Esophagus squamous epithelium (tissue), 5 donors: ENCODE results near the gene SLC24A3. TPM values are rescaled to one million over a fixed set of nuclear protein-coding genes. Genes with fewer than 3 reads are reported as not detected.
A peak's percentile ranks its signal among the peaks of the same experiment; 100 is the strongest.

Experiments
- DNase-seq: peaks from one replicate; lab custom pipeline; 2025; lab: John Stamatoyannopoulos, UW
- H3K27ac ChIP-seq, 4 donors: fragments of 200-600 bp; sonication (generic); one replicate each; pipeline ENCODE4 v1.5.1; 2016 to 2019; ENCODE audit warnings: mild to moderate bottlenecking in 1 of 4
- H3K27me3 ChIP-seq, 4 donors: fragments of 200-600 bp; sonication (generic); 1 replicate in 3 of 4; 2 replicates in 1 of 4; pipeline versions ENCODE4 v1.5.1 to v1.6.0; 2017 to 2021; ENCODE audit warnings: antibody characterized with exemption in 1 of 4
- H3K36me3 ChIP-seq, 3 donors: fragments of 200-600 bp; sonication (generic); one replicate each; pipeline ENCODE4 v1.5.1; 2016 to 2019
- H3K4me1 ChIP-seq, 3 donors: fragments of 200-600 bp; sonication (generic); one replicate each; pipeline ENCODE4 v1.5.1; 2017 to 2019
- H3K4me3 ChIP-seq, 4 donors: fragments of 200-600 bp; sonication (generic); 1 replicate in 3 of 4; 2 replicates in 1 of 4; pipeline ENCODE4 v1.5.1; 2016 to 2019; ENCODE audit warnings: mild to moderate bottlenecking in 2 of 4, moderate library complexity in 1 of 4
- H3K9me3 ChIP-seq, 3 donors: fragments of 200-600 bp; sonication (generic); one replicate each; pipeline ENCODE4 v1.5.1; 2016 to 2019
- POLR2A ChIP-seq, 4 donors: fragments of 450-650 bp; IDR thresholded peaks; one replicate each; pipeline ENCODE4 v1.6.1; 2017; ENCODE audit warnings: antibody characterized with exemption in 4 of 4, mild to moderate bottlenecking in 4 of 4, moderate library complexity in 3 of 4
- WGBS, 2 donors: methylation state at CpG; one replicate each; pipeline ENCODE4 v1.1.5; 2018; 5-methylcytosine and 5-hydroxymethylcytosine counted together
- intact Hi-C: fragments of 100-400 bp; cut with DNase I; formaldehyde crosslinking; loops from one replicate; pipeline ENCODE4 v1.15.0; 2022
- total RNA-seq, 4 donors: library from RNA; depleted of rRNA; stranded (reverse); fragments of >200 nt; gene quantifications; one replicate each; pipeline ENCODE4 v1.1.0, GENCODE V29; 2016
- TF ChIP-seq, protein P1 (sequence below), 6 experiments: fragments of 450-650 bp in 4 of 6; fragments of 200-600 bp in 2 of 6; sonication (generic) in 2 of 6; IDR thresholded peaks; one replicate each; pipeline ENCODE4 v1.5.1; 2016 to 2019; ENCODE audit warnings: antibody characterized with exemption in 6 of 6, mild to moderate bottlenecking in 4 of 6, moderate library complexity in 4 of 6
- donor health status: DM: yes; HTN: yes; CAD: no.

Gene SLC24A3
- total RNA-seq, 4 donors from 2014 or later: 3.0 to 8.2 (median 6.1) TPM

- no peak for DNase-seq
- no peaks in the 10 kb centered on the region for H3K27me3 ChIP-seq
- no peak for TF ChIP-seq POLR2A (IDR thresholded peaks at IDR 0.05)
- TF ChIP-seq, protein P1, sequence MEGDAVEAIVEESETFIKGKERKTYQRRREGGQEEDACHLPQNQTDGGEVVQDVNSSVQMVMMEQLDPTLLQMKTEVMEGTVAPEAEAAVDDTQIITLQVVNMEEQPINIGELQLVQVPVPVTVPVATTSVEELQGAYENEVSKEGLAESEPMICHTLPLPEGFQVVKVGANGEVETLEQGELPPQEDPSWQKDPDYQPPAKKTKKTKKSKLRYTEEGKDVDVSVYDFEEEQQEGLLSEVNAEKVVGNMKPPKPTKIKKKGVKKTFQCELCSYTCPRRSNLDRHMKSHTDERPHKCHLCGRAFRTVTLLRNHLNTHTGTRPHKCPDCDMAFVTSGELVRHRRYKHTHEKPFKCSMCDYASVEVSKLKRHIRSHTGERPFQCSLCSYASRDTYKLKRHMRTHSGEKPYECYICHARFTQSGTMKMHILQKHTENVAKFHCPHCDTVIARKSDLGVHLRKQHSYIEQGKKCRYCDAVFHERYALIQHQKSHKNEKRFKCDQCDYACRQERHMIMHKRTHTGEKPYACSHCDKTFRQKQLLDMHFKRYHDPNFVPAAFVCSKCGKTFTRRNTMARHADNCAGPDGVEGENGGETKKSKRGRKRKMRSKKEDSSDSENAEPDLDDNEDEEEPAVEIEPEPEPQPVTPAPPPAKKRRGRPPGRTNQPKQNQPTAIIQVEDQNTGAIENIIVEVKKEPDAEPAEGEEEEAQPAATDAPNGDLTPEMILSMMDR (IDR thresholded peaks at IDR 0.05): no peak
- peaks cover 0 to 34% (median 11%) of the 10 kb centered on the region in 3 donors for H3K4me1 ChIP-seq
- H3K27ac ChIP-seq: no peak overlapping the region
- 62 to 67% methylated on average over 1 to 5 of the region's 6 CpGs for WGBS, 2 donors
- intact Hi-C loops: no loop called here
- no peak overlapping the region for H3K4me3 ChIP-seq
- H3K36me3 ChIP-seq: peaks cover 0 to 16% (median 0%) of the 10 kb centered on the region in 3 donors
- no peaks in the 10 kb centered on the region for H3K9me3 ChIP-seq
These were observed 71.1 kb downstream of the SLC24A3 start for GRCh38 chr20:19283490-19284025.

GRCh38 chr20:19284400-19285178 is 72.1 kb downstream of the SLC24A3 start:
- no peak for DNase-seq
- intact Hi-C loops: no loop called here
- TF ChIP-seq, protein P1 (IDR thresholded peaks at IDR 0.05): no peak
- no peak for TF ChIP-seq POLR2A (IDR thresholded peaks at IDR 0.05)
- H3K27ac ChIP-seq: peak overlapping the region in 3 of 4 donors; percentile 9 to 21 (median 13)
- no peak overlapping the region for H3K4me3 ChIP-seq
- no peaks in the 10 kb centered on the region for H3K9me3 ChIP-seq
- H3K4me1 ChIP-seq: peaks cover 0 to 44% (median 21%) of the 10 kb centered on the region in 3 donors
- WGBS, 2 donors: 48 to 66% methylated on average over 3 of the region's 3 CpGs
- peaks cover 0 to 16% (median 0%) of the 10 kb centered on the region in 3 donors for H3K36me3 ChIP-seq
- no peaks in the 10 kb centered on the region for H3K27me3 ChIP-seq

DNA sequence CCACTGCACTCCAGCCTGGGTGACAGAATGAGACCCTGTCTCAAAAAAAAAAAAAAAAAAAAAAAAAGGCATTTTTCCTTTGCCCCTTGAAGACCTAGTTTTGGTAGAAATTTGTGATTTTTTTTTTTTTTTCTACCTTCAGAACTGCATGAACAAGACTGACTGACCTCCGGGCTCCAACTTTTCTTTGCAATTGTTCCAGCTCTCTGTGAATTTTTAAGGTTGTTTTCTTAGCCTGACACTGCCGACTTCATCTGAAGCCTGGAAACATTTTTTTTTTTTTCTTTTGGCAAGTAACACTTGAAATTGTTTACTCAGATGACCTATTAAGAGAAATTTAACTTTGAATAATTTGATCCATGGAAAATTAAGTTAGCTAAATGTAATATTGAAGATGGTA is 73.0 kb downstream of the SLC24A3 start:
- TF ChIP-seq, protein P1 (IDR thresholded peaks at IDR 0.05): no peak
- no peak for TF ChIP-seq POLR2A (IDR thresholded peaks at IDR 0.05)
- Histone ChIP-seq H3K4me1 (peaks cover 0 to 53% (median 22%) of the 10 kb centered on the region in 3 donors), H3K27me3 (no peaks in the 10 kb centered on the region), H3K36me3 (peaks cover 0 to 16% (median 0%) of the 10 kb centered on the region in 3 donors), H3K27ac (peak overlapping the region in 1 of 4 donors; percentile 42), H3K4me3 (no peak overlapping the region), H3K9me3 (no peaks in the 10 kb centered on the region)
- DNase-seq: no peak
- WGBS, 2 donors: 48 to 68% methylated on average over 2 of the region's 2 CpGs
- intact Hi-C loops: no loop called here

DNA sequence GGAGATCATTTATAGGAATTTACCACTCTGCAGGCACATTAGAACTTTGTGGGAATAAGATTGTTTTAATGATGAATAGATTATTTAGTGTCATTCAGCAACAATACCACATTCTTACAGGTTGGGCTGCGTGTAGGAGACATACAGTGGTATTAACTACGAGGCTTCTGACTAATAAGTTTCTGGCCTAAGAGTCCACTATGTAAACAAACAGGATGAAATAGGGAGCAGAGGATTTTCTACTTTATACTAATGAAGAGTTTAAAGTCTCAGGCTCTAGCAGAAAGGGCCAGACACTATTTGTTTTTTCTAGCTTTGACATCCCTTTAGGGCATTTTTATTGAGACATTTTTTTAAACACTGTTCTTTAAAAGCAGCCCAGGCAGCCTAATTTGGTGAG is 75.6 kb downstream of the SLC24A3 start:
- intact Hi-C loops: no loop called here
- Histone ChIP-seq H3K4me1 (peaks cover 0 to 75% (median 37%) of the 10 kb centered on the region in 3 donors), H3K36me3 (no peaks in the 10 kb centered on the region), H3K27me3 (no peaks in the 10 kb centered on the region), H3K27ac (peak overlapping the region in 2 of 4 donors; percentile 21 to 26), H3K4me3 (no peak overlapping the region), H3K9me3 (no peaks in the 10 kb centered on the region)
- TF ChIP-seq, protein P1 (IDR thresholded peaks at IDR 0.05): no peak
- no peak for TF ChIP-seq POLR2A (IDR thresholded peaks at IDR 0.05)
- DNase-seq: no peak
- 15 to 18% methylated on average over 2 of the region's 2 CpGs for WGBS, 2 donors

DNA sequence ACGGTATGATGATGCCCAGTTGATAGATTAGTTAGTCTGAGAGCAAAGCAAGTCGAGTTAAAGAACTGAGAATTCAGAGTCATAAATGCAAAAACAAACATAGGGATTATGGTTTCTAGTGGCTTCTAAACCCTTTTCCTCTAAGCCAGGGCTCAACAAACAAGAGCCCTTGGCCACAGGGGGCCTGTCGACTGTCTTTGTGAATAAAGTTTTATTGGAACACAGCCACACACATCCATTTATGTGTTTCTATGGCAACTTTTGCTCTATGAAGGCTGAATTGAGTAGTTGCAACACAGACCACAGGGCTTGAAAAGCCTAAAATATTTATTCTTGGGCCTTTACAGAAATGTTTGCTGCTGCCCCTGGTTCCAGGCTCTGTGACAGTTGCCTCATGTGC is 76.2 kb downstream of the SLC24A3 start:
- H3K27ac ChIP-seq: peak overlapping the region in 3 of 4 donors; percentile 14 to 26 (median 21)
- H3K27me3 ChIP-seq: no peaks in the 10 kb centered on the region
- WGBS, 2 donors: 16 to 25% methylated on average over 3 of the region's 3 CpGs
- intact Hi-C loops: no loop called here
- TF ChIP-seq POLR2A (IDR thresholded peaks at IDR 0.05): no peak
- TF ChIP-seq, protein P1 (IDR thresholded peaks at IDR 0.05): no peak
- no peak for DNase-seq
- peaks cover 0 to 74% (median 37%) of the 10 kb centered on the region in 3 donors for H3K4me1 ChIP-seq
- no peaks in the 10 kb centered on the region for H3K9me3 ChIP-seq
- H3K4me3 ChIP-seq: no peak overlapping the region
- no peaks in the 10 kb centered on the region for H3K36me3 ChIP-seq
